ENCODE measurements around the gene MRTFA. TPM values are rescaled to one million over a fixed set of nuclear protein-coding genes. Genes with fewer than 3 reads are reported as not detected.

The MRTFA gene
- total and polyA plus RNA-seq, 3 donors from 2014 or later = 59.5 to 162 (median 158) TPM

GRCh38 chr22:40395607-40396006 lies 240.9 kb downstream of the MRTFA start:
- Histone ChIP-seq H3K4me3 (no peak overlapping the region), H3K27me3 (no peaks in the 10 kb centered on the region), H3K9me3 (no peaks in the 10 kb centered on the region), H3K36me3 (ENCODE audit: low read depth, missing control alignments) (no peaks in the 10 kb centered on the region), H3K27ac (no peak overlapping the region), H3K4me1 (no peaks in the 10 kb centered on the region)
- TF ChIP-seq CTCF (IDR thresholded peaks at IDR 0.05) = no peak
- WGBS, 2 donors = 95 to 97% methylated on average over 7 of the region's 7 CpGs
- no peak for DNase-seq
- intact Hi-C loops (cut with DNase I; ENCODE audit: low total_unique reads) = no loop called here

GRCh38 chr22:40394607-40395006 lies 241.9 kb downstream of the MRTFA start:
- intact Hi-C loops (cut with DNase I; ENCODE audit: low total_unique reads) = no loop called here
- Histone ChIP-seq H3K4me1 (no peaks in the 10 kb centered on the region), H3K4me3 (no peak overlapping the region), H3K27me3 (no peaks in the 10 kb centered on the region), H3K36me3 (ENCODE audit: low read depth, missing control alignments) (no peaks in the 10 kb centered on the region), H3K27ac (no peak overlapping the region), H3K9me3 (no peaks in the 10 kb centered on the region)
- DNase-seq = no peak
- 63 to 78% methylated on average over 3 of the region's 3 CpGs for WGBS, 2 donors
- no peak for TF ChIP-seq CTCF (IDR thresholded peaks at IDR 0.05)
- TF ChIP-seq POLR2A (IDR thresholded peaks at IDR 0.05) = no peak

- WGBS, 2 donors = 82 to 95% methylated on average over 2 of the region's 2 CpGs
- Histone ChIP-seq H3K4me1 (no peaks in the 10 kb centered on the region), H3K27ac (no peak overlapping the region), H3K36me3 (ENCODE audit: low read depth, missing control alignments) (no peaks in the 10 kb centered on the region), H3K9me3 (no peaks in the 10 kb centered on the region), H3K4me3 (no peak overlapping the region), H3K27me3 (no peaks in the 10 kb centered on the region)
- TF ChIP-seq CTCF (IDR thresholded peaks at IDR 0.05) (no peak), POLR2A (IDR thresholded peaks at IDR 0.05) (no peak)
- DNase-seq = no peak
- intact Hi-C loops (cut with DNase I; ENCODE audit: low total_unique reads) = no loop called here
These were observed 243.9 kb downstream of the MRTFA start for GRCh38 chr22:40392618-40393017.

- H3K36me3 ChIP-seq (ENCODE audit: low read depth, missing control alignments) = no peaks in the 10 kb centered on the region
- no peak overlapping the region for H3K4me3 ChIP-seq
- intact Hi-C loops (cut with DNase I; ENCODE audit: low total_unique reads) = no loop called here
- TF ChIP-seq POLR2A (IDR thresholded peaks at IDR 0.05) (no peak), CTCF (IDR thresholded peaks at IDR 0.05) (no peak)
- no peak overlapping the region for H3K27ac ChIP-seq
- H3K27me3 ChIP-seq = no peaks in the 10 kb centered on the region
- no peaks in the 10 kb centered on the region for H3K9me3 ChIP-seq
- no peak for DNase-seq
- no peaks in the 10 kb centered on the region for H3K4me1 ChIP-seq
- 81 to 89% methylated on average over 2 of the region's 2 CpGs for WGBS, 2 donors
These were observed 245.1 kb downstream of the MRTFA start for GRCh38 chr22:40391417-40391816.

GRCh38 chr22:40388231-40388630 lies 248.3 kb downstream of the MRTFA start:
- intact Hi-C loops (cut with DNase I; ENCODE audit: low total_unique reads) = no loop called here
- H3K36me3 ChIP-seq (ENCODE audit: low read depth, missing control alignments) = no peaks in the 10 kb centered on the region
- H3K9me3 ChIP-seq = no peaks in the 10 kb centered on the region
- no peak overlapping the region for H3K27ac ChIP-seq
- no peak overlapping the region for H3K4me3 ChIP-seq
- H3K4me1 ChIP-seq = no peaks in the 10 kb centered on the region
- 55 to 57% methylated on average over 4 of the region's 4 CpGs for WGBS, 2 donors
- no peak for DNase-seq
- no peak for TF ChIP-seq POLR2A (IDR thresholded peaks at IDR 0.05)
- no peak for TF ChIP-seq CTCF (IDR thresholded peaks at IDR 0.05)
- H3K27me3 ChIP-seq = no peaks in the 10 kb centered on the region
